HFFc6 (cell line): ENCODE measurements around the gene POLR1G. TPM values are rescaled to one million over a fixed set of nuclear protein-coding genes. Genes with fewer than 3 reads are reported as not detected.
A peak's percentile ranks its signal among the peaks of the same experiment; 100 is the strongest.

Experiments used
- DNase-seq: peaks from one replicate; pipeline ENCODE4 v3.0.0-alpha.2; 2018
- H3K27ac Mint-ChIP-seq: 2 replicates; pipeline ENCODE4 v1.8.0; 2020; ENCODE audit warnings: mild to moderate bottlenecking, mixed read lengths
- H3K27me3 Mint-ChIP-seq: 2 replicates; pipeline ENCODE4 v1.8.0; 2021; ENCODE audit warnings: mild to moderate bottlenecking, moderate library complexity, mixed read lengths; ENCODE audit not compliant: insufficient read depth
- H3K36me3 Mint-ChIP-seq: 2 replicates; pipeline ENCODE4 v1.8.0; 2021; ENCODE audit warnings: low read depth, mixed read lengths
- H3K4me1 Mint-ChIP-seq: 2 replicates; pipeline ENCODE4 v1.8.0; 2020; ENCODE audit warnings: low read depth, mixed read lengths
- H3K4me3 Mint-ChIP-seq: 2 replicates; pipeline ENCODE4 v1.8.0; 2020; ENCODE audit warnings: mild to moderate bottlenecking, moderate library complexity, mixed read lengths
- H3K9me3 Mint-ChIP-seq: 2 replicates; pipeline ENCODE4 v1.8.0; 2020; ENCODE audit warnings: mild to moderate bottlenecking, mixed read lengths
- CTCF ChIP-seq: fragments of 200-600 bp; sonication (generic); IDR thresholded peaks from 2 replicates; pipeline ENCODE4 v1.5.0; 2021; ENCODE audit warnings: antibody characterized with exemption, mild to moderate bottlenecking
- total RNA-seq, 6 experiments: library from RNA; stranded (reverse); fragmentation: NEBNext Ultra II Directional; extraction: Animal tissue kit (Norgen Biotek cat#: 25700); gene quantifications; 2 replicates in 1 of 6; 3 replicates in 5 of 6; pipeline ENCODE4 v1.2.3, GENCODE V29; 2021

The POLR1G gene
- total RNA-seq, 6 experiments from 2014 or later: 13.7 to 25.8 (median 15.1) TPM

GRCh38 chr19:45402298-45403061 is 4.0 kb upstream of the POLR1G start:
- Mint-ChIP-seq H3K36me3 (no peaks in the 10 kb centered on the region), H3K4me3 (peak overlapping the region; percentile 97), H3K27me3 (peaks cover 14% of the 10 kb centered on the region), H3K9me3 (no peaks in the 10 kb centered on the region), H3K27ac (peak overlapping the region; percentile 59), H3K4me1 (peaks cover 51% of the 10 kb centered on the region)
- peak; percentile 77 for TF ChIP-seq CTCF
- no peak for DNase-seq

- peaks cover 59% of the 10 kb centered on the region for H3K4me1 Mint-ChIP-seq
- peaks cover 4% of the 10 kb centered on the region for H3K36me3 Mint-ChIP-seq
- no peaks in the 10 kb centered on the region for H3K9me3 Mint-ChIP-seq
- no peak for DNase-seq
- peak overlapping the region; percentile 97 for H3K4me3 Mint-ChIP-seq
- no peak for TF ChIP-seq CTCF
- peaks cover 15% of the 10 kb centered on the region for H3K27me3 Mint-ChIP-seq
- H3K27ac Mint-ChIP-seq: peak overlapping the region; percentile 51
Observed at GRCh38 chr19:45403272-45403671, 3.2 kb upstream of the POLR1G start.

- Mint-ChIP-seq H3K4me3 (peak overlapping the region; percentile 97), H3K4me1 (peaks cover 60% of the 10 kb centered on the region), H3K27me3 (peaks cover 17% of the 10 kb centered on the region), H3K36me3 (peaks cover 11% of the 10 kb centered on the region), H3K9me3 (no peaks in the 10 kb centered on the region), H3K27ac (peak overlapping the region; percentile 97)
- DNase-seq: no peak
- peak; percentile 75 for TF ChIP-seq CTCF
Observed at GRCh38 chr19:45403781-45404556, 2.5 kb upstream of the POLR1G start.

- peak within 1 kb of the TSS; percentile 97 for H3K27ac Mint-ChIP-seq
- H3K4me1 Mint-ChIP-seq: peaks cover 65% of the 10 kb centered on the region
- TF ChIP-seq CTCF: no peak
- H3K4me3 Mint-ChIP-seq: peak within 1 kb of the TSS; percentile 97
- peaks cover 16% of the 10 kb centered on the region for H3K36me3 Mint-ChIP-seq
- no peaks in the 10 kb centered on the region for H3K9me3 Mint-ChIP-seq
- peaks cover 17% of the 10 kb centered on the region for H3K27me3 Mint-ChIP-seq
- DNase-seq: no peak
Observed at GRCh38 chr19:45404557-45405434, 1.6 kb upstream of the POLR1G start, which contains the start of gene PPP1R13L. Gene PPP1R13L (minus strand): TSS chr19:45405069. CDS start chr19:45398318, 6,751 bp downstream.
